NCI-H2107 (cell line): ENCODE results near the gene KCMF1.

Experiments used
- DNase-seq: peaks from one replicate; lab custom pipeline; 2025; lab: John Stamatoyannopoulos, UW

Gene KCMF1

DNA sequence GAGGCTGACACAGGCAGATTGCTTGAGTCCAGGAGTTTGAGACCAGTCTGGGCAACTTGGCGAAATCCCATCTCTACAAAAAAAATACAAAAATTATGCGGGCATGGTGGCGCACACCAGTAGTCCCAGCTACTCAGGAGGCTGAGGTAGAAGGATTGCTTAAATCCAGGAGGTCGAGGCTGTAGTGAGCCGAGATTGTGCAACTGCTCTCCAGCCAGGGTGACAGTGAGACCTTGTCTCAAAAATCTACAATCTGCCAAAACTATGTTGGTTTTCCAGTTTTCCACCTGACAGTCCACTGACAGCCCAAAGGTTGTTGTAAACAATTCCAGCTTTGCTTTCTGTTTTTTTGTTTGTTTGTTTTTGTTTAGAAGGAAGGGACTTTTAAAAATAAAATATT lies 51.3 kb downstream of the KCMF1 start:
- DNase-seq = no peak

DNA sequence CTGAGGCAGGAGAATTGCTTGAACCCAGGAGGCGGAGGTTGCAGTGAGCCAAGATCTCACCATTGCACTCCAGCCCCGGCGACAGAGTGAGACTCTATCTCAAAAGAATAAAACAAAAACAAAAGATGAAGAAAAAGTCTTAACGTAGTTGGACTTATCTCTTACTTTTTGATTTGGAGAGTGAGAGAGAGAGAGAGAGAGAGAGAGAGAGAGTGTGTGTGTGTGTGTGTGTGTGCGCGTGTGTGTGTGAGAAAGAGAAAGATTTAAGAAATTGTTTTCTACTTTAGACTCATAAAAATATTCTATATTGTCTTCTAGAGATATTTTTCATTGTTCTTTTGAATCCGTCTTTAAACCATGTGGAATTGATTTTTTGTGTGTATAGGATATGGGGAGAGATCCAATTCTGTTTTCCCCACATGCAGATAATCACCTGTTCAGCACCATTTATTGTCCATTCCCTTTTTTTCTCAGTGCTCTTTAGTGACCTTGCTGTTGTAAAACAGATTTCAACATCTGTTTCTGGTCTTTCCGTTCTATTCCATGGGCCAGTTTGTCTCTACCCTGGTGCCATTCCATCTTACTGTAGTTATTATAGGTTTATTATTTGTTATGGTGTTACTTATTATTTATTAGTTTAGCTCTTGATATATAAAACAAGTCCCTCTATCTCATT lies 53.5 kb downstream of the KCMF1 start:
- DNase-seq = no peak

DNA sequence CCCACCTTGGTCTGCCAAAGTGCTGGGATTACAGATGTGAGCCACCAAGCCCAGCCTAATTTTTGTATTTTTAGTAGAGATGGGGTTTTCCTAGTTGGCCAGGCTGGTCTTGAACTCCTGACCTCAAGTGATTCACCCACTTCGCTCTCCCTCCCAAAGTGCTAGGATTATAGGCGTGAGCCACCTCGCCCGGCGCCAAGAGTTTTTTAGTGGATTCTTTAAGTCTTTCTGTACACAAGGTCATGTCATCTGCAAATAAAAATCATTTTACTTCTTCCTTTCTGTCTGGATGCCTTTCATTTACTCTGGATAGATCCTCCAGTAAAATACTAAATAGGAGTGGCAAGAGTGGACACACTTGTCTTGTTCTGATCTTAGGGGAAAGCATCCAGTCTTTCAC lies 61.7 kb downstream of the KCMF1 start:
- DNase-seq = no peak

DNA sequence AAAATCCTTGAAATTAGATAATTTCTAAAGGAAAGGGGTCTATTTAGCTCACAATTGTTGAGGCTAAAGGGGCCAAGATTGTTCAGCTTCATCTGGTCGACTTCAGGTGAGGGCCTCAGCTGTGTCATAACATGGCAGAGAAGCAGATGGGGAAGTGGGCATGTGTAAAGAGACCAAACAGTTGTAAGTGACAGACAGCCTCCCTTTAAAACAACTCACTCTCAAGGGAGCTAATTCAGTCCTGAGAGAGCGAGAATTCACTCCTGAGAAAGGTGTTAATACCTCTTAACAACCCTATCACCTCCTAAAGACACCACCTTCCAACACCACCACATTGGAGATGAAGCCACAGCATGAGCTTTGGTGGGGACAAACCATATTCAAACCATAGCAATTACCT lies 62.4 kb downstream of the KCMF1 start:
- DNase-seq = no peak

DNA sequence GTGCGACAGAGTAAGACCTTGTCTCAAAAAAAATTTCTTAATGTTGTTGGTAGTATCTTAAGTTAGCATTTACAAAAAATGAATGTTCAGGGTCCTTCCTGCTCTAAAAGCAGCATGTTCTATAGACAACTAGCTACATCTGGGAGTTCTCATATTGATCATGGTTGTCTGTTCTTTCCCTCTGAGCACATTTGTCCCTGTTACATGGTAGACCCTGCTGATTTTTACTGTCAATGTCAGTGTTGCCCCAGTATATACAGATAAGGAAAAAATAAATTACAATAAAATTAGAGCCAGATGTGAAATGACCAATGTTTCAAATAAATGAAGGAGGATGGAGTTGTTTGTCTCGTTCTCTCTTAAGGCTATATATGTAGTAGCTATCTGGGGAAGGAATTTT lies 63.2 kb downstream of the KCMF1 start:
- DNase-seq = no peak

DNA sequence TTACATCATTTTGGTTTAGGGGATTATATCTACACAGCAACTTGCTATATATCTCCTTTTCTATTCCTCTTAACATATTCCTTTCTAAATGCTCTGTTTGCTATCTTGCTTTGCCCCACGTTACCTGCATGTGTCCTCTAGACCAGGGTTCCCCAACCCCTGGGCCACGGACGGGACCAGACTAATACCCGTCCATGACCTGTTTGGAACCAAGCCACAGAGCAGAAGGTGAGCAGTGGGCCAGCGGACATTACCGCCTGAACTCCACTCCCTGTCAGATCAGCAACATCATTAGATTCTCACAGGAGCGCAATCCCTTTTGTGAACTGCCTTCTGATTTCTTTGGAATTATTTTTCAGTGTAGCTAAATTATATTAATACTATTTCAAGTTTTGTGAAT lies 66.7 kb downstream of the KCMF1 start:
- no peak for DNase-seq

DNA sequence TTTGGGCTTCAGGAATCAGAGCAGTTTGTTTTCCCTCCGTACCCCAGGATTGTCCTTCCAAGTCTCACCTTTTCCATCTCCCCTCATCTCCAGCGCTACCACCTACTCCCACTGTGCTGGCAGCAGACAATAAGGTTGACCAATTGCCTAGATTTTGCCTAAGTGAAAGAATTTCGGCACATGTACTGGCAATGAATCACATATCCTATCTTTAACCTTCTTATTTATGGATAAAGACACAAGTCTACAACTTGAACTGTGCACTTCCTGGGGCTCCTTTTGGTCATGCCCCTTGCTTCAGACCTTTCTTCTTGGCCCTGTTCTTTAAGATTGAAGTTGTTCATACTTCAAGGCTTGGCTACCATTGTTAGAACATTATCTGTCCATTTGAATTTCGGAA lies 71.4 kb downstream of the KCMF1 start:
- no peak for DNase-seq

DNA sequence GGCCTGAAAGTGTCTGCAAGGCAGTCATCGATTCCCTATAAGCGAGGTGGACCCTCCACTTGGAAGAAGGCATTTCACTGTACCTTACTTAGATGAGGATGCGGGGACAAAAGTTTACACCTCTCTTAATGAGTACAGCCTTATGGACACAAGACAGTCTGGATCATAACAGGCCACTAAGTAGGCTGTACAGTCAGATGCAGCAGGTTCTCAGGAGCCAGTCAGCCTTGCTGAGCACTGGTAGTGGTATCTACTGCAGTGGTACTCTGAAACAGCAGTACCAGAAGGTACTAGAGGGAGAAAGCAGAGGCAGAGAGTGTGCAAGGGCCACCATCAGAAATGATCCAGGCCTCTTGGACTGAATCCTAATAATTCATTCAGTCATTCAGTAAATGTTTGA lies 77.6 kb downstream of the KCMF1 start:
- DNase-seq = no peak

DNA sequence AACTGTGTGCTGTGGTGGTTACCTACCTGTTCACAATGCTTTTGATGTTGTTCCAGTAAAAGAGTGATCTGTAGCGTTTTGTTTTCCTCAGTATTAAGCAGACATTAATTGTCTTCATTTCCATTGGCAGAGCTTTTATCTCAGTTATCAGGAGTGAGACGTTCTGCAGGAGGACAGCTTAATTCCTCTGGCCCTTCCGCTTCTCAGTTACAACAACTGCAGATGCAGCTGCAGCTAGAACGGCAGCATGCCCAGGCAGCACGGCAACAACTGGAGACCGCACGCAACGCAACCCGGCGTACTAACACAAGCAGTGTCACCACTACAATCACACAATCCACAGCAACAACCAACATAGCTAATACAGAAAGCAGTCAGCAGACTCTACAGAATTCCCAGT lies 78.3 kb downstream of the KCMF1 start:
- DNase-seq = no peak

DNA sequence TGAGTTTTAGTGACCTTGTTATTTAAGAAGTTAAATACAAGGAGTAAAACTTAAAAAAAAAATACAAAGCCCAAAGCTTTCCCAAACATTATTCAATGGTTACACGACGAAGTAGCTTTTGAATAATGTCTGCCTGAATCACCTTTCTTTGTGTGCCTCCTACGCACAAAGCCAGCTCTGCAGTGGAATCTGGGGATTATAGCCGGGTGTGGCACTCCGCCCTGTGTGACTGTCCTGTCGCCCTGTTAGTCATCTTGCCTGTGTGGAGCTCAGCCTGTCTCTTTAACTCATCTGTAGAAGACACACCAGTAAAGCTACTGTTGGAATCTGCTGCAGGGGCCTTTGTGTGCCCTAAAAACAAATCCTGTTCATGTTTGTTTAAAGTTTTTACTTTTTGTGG lies 82.8 kb downstream of the KCMF1 start:
- no peak for DNase-seq

DNA sequence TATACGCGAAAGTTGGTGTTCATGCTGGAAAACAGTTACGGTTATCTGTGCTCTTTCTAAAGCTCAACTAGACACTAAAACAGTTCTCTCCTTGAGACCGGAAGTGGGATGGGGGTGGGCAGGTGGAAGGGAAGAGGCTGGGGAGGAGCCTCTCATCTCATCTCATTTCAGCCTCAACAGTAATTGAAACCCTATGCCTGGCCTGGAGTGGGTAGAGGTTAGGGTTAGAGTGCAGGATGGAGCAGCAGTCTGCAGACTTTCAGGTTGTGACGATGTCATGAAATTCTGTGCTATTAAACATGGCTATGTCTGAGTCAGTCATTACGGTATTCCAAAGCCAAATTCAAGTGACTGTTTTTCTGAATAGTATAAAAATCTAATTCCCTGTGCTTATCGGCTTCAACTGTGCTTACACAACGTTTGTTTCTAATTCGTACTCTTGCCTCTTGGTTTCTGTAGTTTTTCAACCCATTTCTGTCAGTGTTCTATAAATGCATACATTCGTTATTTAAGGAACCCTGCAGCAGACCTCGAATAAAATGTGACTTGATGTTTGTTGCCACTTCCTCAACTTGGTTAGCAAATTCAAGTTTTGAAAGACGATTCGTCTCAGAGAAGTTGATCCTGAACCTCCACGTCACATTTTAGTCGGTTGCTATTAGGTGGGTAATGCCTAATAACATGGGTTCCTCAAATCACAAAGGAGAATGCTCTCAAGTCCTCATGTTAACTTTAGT lies 86.4 kb downstream of the KCMF1 start:
- DNase-seq = no peak

DNA sequence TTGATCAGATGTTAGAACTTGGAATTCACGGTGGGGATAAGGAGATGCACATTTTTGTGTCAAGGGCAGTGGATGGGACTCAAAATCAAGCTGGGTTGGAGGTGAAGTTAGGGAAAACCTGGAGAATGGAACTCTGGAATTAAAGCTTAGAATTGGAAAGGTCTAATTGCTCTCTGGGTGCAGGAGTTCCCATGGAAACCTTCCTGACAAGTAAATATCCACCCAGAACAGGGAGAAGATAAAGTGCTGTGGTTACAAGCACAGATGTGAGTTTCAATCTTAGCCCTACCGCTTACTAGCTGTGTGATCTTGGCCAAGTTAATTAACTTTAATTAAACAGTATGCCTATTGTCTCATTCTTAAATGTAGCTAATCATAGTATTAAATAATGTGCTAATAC lies 90.9 kb downstream of the KCMF1 start:
- no peak for DNase-seq

DNA sequence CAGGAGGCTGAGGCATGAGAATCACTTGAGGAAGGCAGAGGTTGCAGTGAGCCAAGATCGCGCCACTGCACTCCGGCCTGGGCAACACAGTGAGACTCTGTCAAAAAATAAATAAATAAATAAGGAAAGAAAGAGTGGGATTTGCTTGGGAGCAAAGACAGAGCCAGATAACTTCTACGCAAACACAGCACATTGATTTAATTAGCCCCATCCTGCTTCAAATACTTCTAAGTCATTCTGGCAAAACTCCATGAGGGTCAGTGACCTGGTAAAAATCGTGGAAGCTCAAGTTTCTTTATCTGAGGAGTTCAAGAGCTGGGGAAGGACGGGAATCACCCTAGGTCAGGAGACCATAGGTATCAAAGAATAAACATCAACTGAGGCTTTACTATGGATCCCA lies 91.6 kb downstream of the KCMF1 start:
- no peak for DNase-seq

DNA sequence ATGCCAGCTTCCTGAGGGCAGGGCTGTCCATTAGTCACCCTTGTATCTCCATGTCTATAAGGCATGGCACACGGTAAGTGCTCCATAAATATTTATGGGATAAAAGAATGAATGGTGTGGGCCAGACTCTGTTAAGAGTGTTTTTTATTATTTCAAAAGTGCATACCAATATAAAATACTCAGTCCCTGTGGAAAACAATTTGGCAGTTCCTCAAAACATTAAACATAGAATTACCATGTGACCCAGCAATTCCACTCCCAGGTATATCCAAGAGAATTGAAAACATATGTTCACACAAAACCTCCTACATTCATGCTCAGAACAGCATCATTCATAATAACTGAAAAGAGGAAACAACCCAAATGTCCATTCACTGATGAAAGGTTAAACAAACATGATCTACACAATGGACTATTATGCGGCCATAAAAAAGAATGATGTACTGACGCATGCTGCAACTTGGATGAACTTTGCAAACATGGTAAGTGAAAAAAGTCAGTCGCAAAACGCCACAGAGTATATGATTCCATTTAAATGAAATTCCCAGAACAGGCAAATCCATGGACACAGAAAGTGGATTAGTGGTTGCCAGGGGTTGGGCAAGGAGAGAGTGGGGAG lies 93.1 kb downstream of the KCMF1 start:
- DNase-seq = no peak

DNA sequence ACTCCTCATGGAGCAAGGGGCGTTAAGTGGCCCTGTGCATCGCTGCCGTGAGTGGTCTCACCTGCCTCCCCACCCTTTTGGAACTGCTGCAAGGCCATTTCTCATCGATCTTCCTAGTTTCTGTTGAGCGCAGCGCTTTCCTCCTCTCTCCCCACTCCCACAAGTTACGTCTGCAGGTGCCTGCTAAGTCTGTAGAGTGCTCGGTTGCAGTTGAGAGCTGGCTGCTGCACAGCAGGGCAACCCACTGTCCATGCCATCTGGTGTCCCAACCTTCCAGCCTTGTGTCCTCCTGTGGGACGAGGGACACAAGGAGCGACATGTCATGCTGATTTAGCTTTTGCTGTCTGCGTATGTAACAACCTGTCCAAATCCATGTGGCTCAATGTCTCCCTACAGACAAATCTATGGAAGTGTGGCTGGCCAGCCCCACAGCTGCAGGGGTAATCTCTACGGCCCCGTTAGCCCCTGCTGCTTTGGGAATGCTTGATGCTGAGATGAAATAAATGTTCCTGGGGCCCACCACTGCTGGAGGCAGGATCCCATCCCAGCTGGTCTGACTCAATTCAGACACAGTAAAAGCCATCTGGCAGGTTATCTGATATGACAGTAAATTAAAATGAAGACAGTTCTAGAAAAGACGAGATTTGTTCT lies 94.1 kb downstream of the KCMF1 start:
- DNase-seq = no peak

DNA sequence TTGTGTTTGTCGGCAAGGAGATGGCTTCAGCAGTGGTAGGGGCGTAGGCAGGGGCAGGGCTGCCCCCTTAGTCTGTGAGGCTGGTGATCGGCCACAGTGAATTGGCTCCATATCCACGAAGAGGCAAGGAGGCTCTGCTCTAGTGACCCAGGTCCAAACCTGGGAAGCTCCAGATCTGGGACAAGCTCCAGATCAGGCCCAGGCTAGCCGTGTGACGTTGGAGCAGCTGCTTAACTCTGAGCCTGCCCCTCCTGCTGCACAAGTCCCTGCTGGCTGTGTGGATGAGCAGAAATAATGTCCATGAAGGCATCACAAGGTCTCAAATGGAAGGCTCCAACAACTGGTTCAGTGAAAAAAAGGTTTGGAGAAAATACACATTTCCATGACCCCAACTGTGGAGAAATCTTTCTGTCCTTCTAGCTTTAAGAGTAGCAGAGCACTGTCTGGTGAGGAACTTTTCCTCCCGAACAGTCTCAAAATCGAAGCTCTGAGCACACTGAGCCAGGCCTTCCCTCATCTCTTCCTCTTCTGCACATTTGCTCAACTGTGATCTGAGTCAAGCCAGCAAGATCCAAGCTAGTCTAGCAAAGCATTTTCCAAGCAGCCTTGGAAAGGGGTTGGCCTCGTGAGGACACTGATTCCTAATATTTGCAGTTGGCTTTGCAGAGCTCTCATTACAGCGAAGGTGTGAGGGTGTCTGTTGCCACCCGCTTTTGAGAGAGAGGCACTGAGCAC lies 95.2 kb downstream of the KCMF1 start:
- no peak for DNase-seq

DNA sequence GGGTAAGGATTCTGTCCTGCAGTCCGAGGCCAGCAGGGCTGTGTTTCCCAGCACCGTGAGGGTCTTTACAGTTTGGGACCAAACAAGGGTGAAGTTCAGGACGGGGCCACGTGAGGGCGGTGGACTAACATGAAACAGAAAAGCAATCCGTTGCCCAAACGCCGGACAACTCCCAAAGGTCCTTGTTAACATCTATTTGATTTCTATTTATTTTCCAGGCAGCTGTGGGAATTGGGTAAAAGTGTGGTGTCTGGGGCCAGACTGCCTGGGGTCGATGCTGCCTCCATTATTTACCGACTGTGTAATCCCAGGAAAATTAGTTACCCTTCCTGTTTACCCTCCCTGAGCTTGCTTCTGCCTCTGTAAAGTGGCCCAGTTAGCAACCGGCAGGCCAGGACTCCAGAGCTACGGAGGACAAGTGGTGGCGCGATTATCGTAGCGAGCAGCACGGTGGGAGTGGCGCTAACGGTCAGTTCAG lies 96.0 kb downstream of the KCMF1 start:
- peak; percentile 29 for DNase-seq

DNA sequence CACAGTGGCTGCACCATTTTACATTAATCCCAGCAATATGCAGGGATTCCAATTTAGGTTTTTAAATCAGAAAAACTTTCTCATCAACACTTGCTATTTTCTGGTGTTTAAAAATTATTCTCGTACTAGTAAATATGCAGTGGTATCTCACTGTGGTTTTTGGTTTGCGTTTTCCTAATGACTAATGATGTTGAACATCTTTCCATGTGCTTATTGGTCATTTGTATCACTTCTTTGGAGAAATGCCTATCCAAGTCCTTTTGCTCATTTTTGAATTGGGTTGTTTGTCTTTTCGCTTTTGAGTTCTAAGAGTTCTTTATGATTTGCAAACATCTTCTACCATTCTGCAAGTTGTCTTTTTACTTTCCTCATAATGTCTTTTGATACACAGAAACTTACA lies 100.1 kb downstream of the KCMF1 start:
- DNase-seq = no peak

DNA sequence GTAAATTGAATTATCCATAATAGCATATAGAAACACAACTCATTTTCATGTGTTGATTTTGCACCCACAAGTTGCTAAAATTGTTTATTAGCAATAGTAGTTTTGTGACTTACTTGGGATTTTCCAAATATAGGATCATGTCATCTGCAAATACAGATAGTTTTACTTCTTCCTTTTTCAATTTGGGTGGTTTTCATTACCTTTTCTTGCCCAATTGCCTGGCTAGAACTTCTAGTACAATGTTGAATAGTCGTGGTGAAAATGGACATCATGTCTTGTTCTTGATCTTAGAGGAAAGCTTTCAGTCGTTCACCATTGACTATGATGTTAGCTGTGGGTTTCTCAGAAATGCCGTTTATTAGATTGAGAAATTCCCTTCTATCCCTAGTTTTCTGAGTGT lies 102.1 kb downstream of the KCMF1 start:
- no peak for DNase-seq

DNA sequence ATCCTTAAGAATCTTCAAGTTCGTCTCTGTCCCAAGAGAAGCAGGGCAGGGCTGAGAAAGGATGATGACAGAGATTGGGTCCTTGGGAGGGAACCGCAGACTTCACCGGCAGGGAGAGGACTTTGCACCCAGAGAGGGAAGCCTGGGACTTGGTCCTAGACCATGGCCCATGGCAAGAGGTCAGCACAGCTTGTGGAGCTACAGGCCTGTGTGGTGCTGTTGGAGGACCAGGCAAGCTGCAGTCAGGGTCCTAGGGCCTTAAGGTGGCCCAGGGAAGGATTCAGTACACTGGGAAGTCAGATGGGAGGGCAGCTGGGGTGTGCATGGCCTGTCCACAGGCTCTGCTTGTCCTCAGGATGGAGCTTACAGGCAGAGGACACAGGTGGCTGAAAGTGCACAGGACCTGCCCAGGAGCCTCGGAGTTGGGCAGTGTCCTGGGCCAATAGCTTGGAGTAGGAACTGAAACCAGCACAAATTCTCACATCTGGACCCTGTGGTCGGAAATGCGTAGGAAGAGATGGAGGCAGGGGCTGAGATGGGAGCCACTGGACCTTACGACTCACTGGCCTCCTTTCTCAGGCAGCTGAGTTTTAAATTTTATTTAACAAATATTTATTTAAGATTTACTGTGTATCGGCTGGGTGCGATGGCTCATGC lies 105.8 kb downstream of the KCMF1 start:
- DNase-seq = no peak

DNA sequence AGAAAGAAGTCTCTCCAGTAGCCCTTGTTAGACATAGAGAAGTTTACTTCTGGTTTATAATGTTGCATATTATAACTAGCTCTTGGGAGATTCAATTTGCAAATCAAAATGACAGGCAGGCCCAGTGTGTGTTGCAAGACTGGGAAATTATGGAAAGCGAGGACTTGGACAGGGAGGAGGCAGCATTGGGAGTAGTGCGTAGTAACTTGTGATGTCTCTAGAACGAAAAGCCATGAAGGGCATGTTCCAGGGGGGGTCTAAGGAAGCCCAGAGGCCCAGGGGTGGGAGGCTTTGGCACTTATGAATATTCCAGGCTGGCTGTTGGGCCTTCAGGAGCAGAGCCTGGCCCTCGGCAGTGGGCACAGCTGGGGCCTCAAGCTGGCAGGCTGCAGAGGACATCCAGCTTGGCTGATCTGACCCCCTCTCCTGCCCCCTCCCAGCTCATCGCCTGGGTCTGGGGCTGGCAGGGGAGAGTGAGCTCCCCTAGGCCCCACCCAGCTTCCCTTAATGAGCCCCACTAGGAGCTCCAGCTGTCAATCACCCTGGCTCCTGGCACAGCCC lies 107.0 kb downstream of the KCMF1 start:
- DNase-seq = no peak
